Measurements from ENCODE around the gene DPY19L1.

DPY19L1 gene

GRCh38 chr7:35011085-35011484, 26.2 kb downstream of the DPY19L1 start:
- no peaks in the 10 kb centered on the region for H3K79me2 ChIP-seq (ENCODE audit: control insufficient read depth, low read length)
- peaks cover 21% of the 10 kb centered on the region for H3K36me3 ChIP-seq (ENCODE audit: control insufficient read depth, low read length)
- peaks cover 4% of the 10 kb centered on the region for H3K4me1 ChIP-seq (ENCODE audit: control insufficient read depth, low read length)
- TF ChIP-seq EZH2phosphoT487 (IDR thresholded peaks at IDR 0.05; ENCODE audit: borderline replicate concordance, low read length) = no peak
- no peak for TF ChIP-seq CTCF (IDR thresholded peaks at IDR 0.05; ENCODE audit: low read depth, low read length, poor library complexity, severe bottlenecking)
- no peaks in the 10 kb centered on the region for H3K9me3 ChIP-seq (ENCODE audit: control insufficient read depth, insufficient read depth, low read length)
- H3K9me2 ChIP-seq (replicated peaks; ENCODE audit: control insufficient read depth, low read length) = no peaks in the 10 kb centered on the region; the same call in 1 of the 2 replicates
- H3K27ac ChIP-seq (ENCODE audit: low read depth, low read length) = no peak overlapping the region
- no peaks in the 10 kb centered on the region for H3F3A ChIP-seq (ENCODE audit: control insufficient read depth, insufficient read depth)
- H3K4me2 ChIP-seq (ENCODE audit: low read length) = no peak overlapping the region
- no peaks in the 10 kb centered on the region for H3K27me3 ChIP-seq (ENCODE audit: control insufficient read depth, low read length)
- no peaks in the 10 kb centered on the region for H4K20me1 ChIP-seq (ENCODE audit: control insufficient read depth, insufficient read depth, low read depth, low read length)
- no peak overlapping the region for H3K4me3 ChIP-seq (ENCODE audit: low read length)

GRCh38 chr7:35007768-35008167, 29.5 kb downstream of the DPY19L1 start:
- H3K4me1 ChIP-seq (ENCODE audit: control insufficient read depth, low read length) = peaks cover 4% of the 10 kb centered on the region
- H4K20me1 ChIP-seq (ENCODE audit: control insufficient read depth, insufficient read depth, low read depth, low read length) = no peaks in the 10 kb centered on the region
- no peaks in the 10 kb centered on the region; the same call in 1 of the 2 replicates for H3K9me2 ChIP-seq (replicated peaks; ENCODE audit: control insufficient read depth, low read length)
- no peaks in the 10 kb centered on the region for H3K27me3 ChIP-seq (ENCODE audit: control insufficient read depth, low read length)
- H3F3A ChIP-seq (ENCODE audit: control insufficient read depth, insufficient read depth) = no peaks in the 10 kb centered on the region
- H3K36me3 ChIP-seq (ENCODE audit: control insufficient read depth, low read length) = peaks cover 16% of the 10 kb centered on the region
- H3K79me2 ChIP-seq (ENCODE audit: control insufficient read depth, low read length) = no peaks in the 10 kb centered on the region
- no peak overlapping the region for H3K4me2 ChIP-seq (ENCODE audit: low read length)
- no peak overlapping the region for H3K4me3 ChIP-seq (ENCODE audit: low read length)
- no peaks in the 10 kb centered on the region for H3K9me3 ChIP-seq (ENCODE audit: control insufficient read depth, insufficient read depth, low read length)
- TF ChIP-seq EZH2phosphoT487 (IDR thresholded peaks at IDR 0.05; ENCODE audit: borderline replicate concordance, low read length) = no peak
- no peak for TF ChIP-seq CTCF (IDR thresholded peaks at IDR 0.05; ENCODE audit: low read depth, low read length, poor library complexity, severe bottlenecking)
- no peak overlapping the region for H3K27ac ChIP-seq (ENCODE audit: low read depth, low read length)

- Histone ChIP-seq H3K4me2 (ENCODE audit: low read length) (no peak overlapping the region), H3K36me3 (ENCODE audit: control insufficient read depth, low read length) (no peaks in the 10 kb centered on the region), H4K20me1 (ENCODE audit: control insufficient read depth, insufficient read depth, low read depth, low read length) (no peaks in the 10 kb centered on the region), H3K27me3 (ENCODE audit: control insufficient read depth, low read length) (no peaks in the 10 kb centered on the region), H3K4me1 (ENCODE audit: control insufficient read depth, low read length) (peaks cover 4% of the 10 kb centered on the region), H3K4me3 (ENCODE audit: low read length) (no peak overlapping the region), H3K9me2 (replicated peaks; ENCODE audit: control insufficient read depth, low read length) (no peaks in the 10 kb centered on the region), H3F3A (ENCODE audit: control insufficient read depth, insufficient read depth) (no peaks in the 10 kb centered on the region), H3K27ac (ENCODE audit: low read depth, low read length) (no peak overlapping the region), H3K9me3 (ENCODE audit: control insufficient read depth, insufficient read depth, low read length) (no peaks in the 10 kb centered on the region), H3K79me2 (ENCODE audit: control insufficient read depth, low read length) (no peaks in the 10 kb centered on the region)
- no peak for TF ChIP-seq EZH2phosphoT487 (IDR thresholded peaks at IDR 0.05; ENCODE audit: borderline replicate concordance, low read length)
- no peak for TF ChIP-seq CTCF (IDR thresholded peaks at IDR 0.05; ENCODE audit: low read depth, low read length, poor library complexity, severe bottlenecking)
Observed at GRCh38 chr7:35004531-35005095, 32.7 kb downstream of the DPY19L1 start.
